Raji (cell line): ENCODE measurements around the gene ATXN1.

ENCODE experiments used
- POLR2A ChIP-seq: IDR thresholded peaks from 2 replicates; pipeline ENCODE4 v1.6.1; 2011; ENCODE audit warnings: low read depth, low read length, control low read depth; ENCODE audit not compliant: insufficient read depth

ATXN1 gene

GRCh38 chr6:16400248-16400760, 361.0 kb downstream of the ATXN1 start:
- no peak for TF ChIP-seq POLR2A

GRCh38 chr6:16399695-16400094, 361.6 kb downstream of the ATXN1 start:
- no peak for TF ChIP-seq POLR2A

- TF ChIP-seq POLR2A, result no peak
These were observed 362.1 kb downstream of the ATXN1 start for GRCh38 chr6:16399158-16399557.

- no peak for TF ChIP-seq POLR2A
These were observed 362.7 kb downstream of the ATXN1 start for GRCh38 chr6:16398587-16398986.

- TF ChIP-seq POLR2A, result no peak
These were observed 363.6 kb downstream of the ATXN1 start for GRCh38 chr6:16397623-16398022.

- no peak for TF ChIP-seq POLR2A
These were observed 364.6 kb downstream of the ATXN1 start for GRCh38 chr6:16396497-16397319.

- TF ChIP-seq POLR2A, result no peak
These were observed 366.6 kb downstream of the ATXN1 start for GRCh38 chr6:16394632-16395031.

GRCh38 chr6:16393326-16393725, 367.9 kb downstream of the ATXN1 start:
- no peak for TF ChIP-seq POLR2A

GRCh38 chr6:16392010-16392409, 369.2 kb downstream of the ATXN1 start:
- TF ChIP-seq POLR2A, result no peak

GRCh38 chr6:16391451-16391912, 369.8 kb downstream of the ATXN1 start:
- TF ChIP-seq POLR2A, result no peak

- TF ChIP-seq POLR2A, result no peak
These were observed 371.6 kb downstream of the ATXN1 start for GRCh38 chr6:16389642-16390041.

- no peak for TF ChIP-seq POLR2A
These were observed 372.8 kb downstream of the ATXN1 start for GRCh38 chr6:16388488-16388887.

GRCh38 chr6:16386057-16386456, 375.2 kb downstream of the ATXN1 start:
- TF ChIP-seq POLR2A, result no peak

- TF ChIP-seq POLR2A, result no peak
These were observed 377.6 kb downstream of the ATXN1 start for GRCh38 chr6:16383607-16384206.

GRCh38 chr6:16380220-16380809, 380.9 kb downstream of the ATXN1 start:
- no peak for TF ChIP-seq POLR2A

GRCh38 chr6:16377470-16377869, 383.8 kb downstream of the ATXN1 start:
- no peak for TF ChIP-seq POLR2A
